Heart left ventricle (tissue), 16 donors: Measurements from ENCODE around the gene OR2F1. TPM values are rescaled to one million over a fixed set of nuclear protein-coding genes. Genes with fewer than 3 reads are reported as not detected.

Experiments
- ATAC-seq, 4 donors: fragments of 200-7000 bp; cut with Tn5 transposase; one replicate each; pipeline ENCODE4 v1.9.1; 2020 to 2022; ENCODE audit warnings: moderate library complexity in 4 of 4, mild to moderate bottlenecking in 3 of 4, moderate number of reproducible peaks in 1 of 4
- DNase-seq, 5 donors: peaks; one replicate each; pipeline ENCODE4 v3.0.0-alpha.2; 2020
- H3K27ac ChIP-seq, 12 donors: fragments of 200-600 bp; sonication (generic) in 4 of 12; one replicate each; pipeline versions ENCODE4 v1.5.0 to v1.8.0; 2016 to 2022; ENCODE audit warnings: mild to moderate bottlenecking in 2 of 12
- H3K27me3 ChIP-seq, 9 donors: fragments of 200-600 bp; sonication (generic) in 2 of 9; one replicate each; pipeline versions ENCODE4 v1.5.1 to v1.8.0; 2016 to 2022; ENCODE audit warnings: mild to moderate bottlenecking in 3 of 9
- H3K36me3 ChIP-seq, 9 donors: fragments of 200-600 bp; sonication (generic) in 2 of 9; one replicate each; pipeline versions ENCODE4 v1.5.0 to v1.8.0; 2018 to 2022; ENCODE audit warnings: mild to moderate bottlenecking in 2 of 9
- H3K4me1 ChIP-seq, 12 donors: fragments of 200-600 bp; sonication (generic) in 4 of 12; one replicate each; pipeline versions ENCODE4 v1.5.0 to v1.8.0; 2016 to 2022; ENCODE audit warnings: mild to moderate bottlenecking in 3 of 12
- H3K4me3 ChIP-seq, 12 donors: fragments of 200-600 bp; sonication (generic) in 4 of 12; one replicate each; pipeline versions ENCODE4 v1.5.0 to v1.8.0; 2017 to 2022; ENCODE audit warnings: mild to moderate bottlenecking in 9 of 12, moderate library complexity in 4 of 12
- H3K9me3 ChIP-seq, 12 donors: fragments of 200-600 bp; sonication (generic) in 4 of 12; one replicate each; pipeline versions ENCODE4 v1.5.0 to v1.8.0; 2016 to 2022; ENCODE audit warnings: mild to moderate bottlenecking in 1 of 12
- POLR2A ChIP-seq, 2 donors: fragments of 450-650 bp; IDR thresholded peaks; one replicate each; pipeline ENCODE4 v1.6.1; 2017; ENCODE audit warnings: antibody characterized with exemption in 2 of 2, mild to moderate bottlenecking in 2 of 2, moderate library complexity in 2 of 2
- WGBS, 4 donors: extraction: QIAGEN DNeasy Blood & Tissue Kit in 2 of 4; methylation state at CpG; one replicate each; pipeline versions ENCODE4 v1.1.5 to v1.1.7; 2013 to 2018; 5-methylcytosine and 5-hydroxymethylcytosine counted together
- intact Hi-C, 10 donors: fragments of 100-400 bp; cut with DNase I; formaldehyde crosslinking; loops; one replicate each; pipeline versions ENCODE4 v1.11.1 to v1.14.2; 2022
- polyA plus RNA-seq, 2 donors: library from polyadenylated mRNA; stranded (reverse); fragments of 200-250 nt; gene quantifications; one replicate each; pipeline ENCODE4 v1.2.3, GENCODE V29; 2013
- total RNA-seq, 9 donors: library from RNA; depleted of rRNA in 2 of 9; stranded (reverse); fragments of >200 nt in 2 of 9; fragmentation: NEBNext Ultra II Directional in 3 of 9; extraction: Animal tissue kit (Norgen Biotek cat#: 25700) in 3 of 9; gene quantifications; one replicate each; pipeline versions ENCODE4 v1.1.0 to v1.2.4, GENCODE V29; 2016 to 2023
- TF ChIP-seq, protein P1 (sequence below), 12 donors: fragments of 200-600 bp; sonication (generic) in 4 of 12; IDR thresholded peaks; one replicate each; pipeline versions ENCODE4 v1.5.0 to v1.8.0; 2018 to 2022; ENCODE audit warnings: antibody characterized with exemption in 12 of 12, mild to moderate bottlenecking in 5 of 12
- donor health status: ischemic (EF 13 %, LVEDD 7.1; RV severe dilation, severe dysfunction).
- donor health status: healthy with polysubstance abuse.
- donor health status: DM: no; HTN: yes; CAD: no.
- donor health status: DM: no; HTN: no; CAD: no.
- donor health status: ischemic (EF 25% LVEDD 6.9; RV normal size, moderate dysfunction).
- donor health status: ischemic (EF 25% LVEDD 5.7; RV mildly dilated, moderate dysfunction).
- donor health status: healthy.
- donor health status: DM: yes; HTN: yes; CAD: no.
- donor health status: ischemic (EF 35%, LVEDD 5.7; RV mildly dilated, moderate dysfunction).
- donor health status: nonischemic (EF 11% LVEDD 7.7; RV severe dilation, severe dysfunction).
- donor health status: DM: yes; HTN: yes; CAD: no.
- donor health status: PGD.
- donor health status: ischemic (EF 29% LVEDD 5.4; RV normal size, mild dysfunction).
- donor health status: nonischemic (EF 23%, LVEDD 6.1; RV moderate dilation, normal function).

OR2F1 gene
- total and polyA plus RNA-seq, 11 donors: not detected

DNA sequence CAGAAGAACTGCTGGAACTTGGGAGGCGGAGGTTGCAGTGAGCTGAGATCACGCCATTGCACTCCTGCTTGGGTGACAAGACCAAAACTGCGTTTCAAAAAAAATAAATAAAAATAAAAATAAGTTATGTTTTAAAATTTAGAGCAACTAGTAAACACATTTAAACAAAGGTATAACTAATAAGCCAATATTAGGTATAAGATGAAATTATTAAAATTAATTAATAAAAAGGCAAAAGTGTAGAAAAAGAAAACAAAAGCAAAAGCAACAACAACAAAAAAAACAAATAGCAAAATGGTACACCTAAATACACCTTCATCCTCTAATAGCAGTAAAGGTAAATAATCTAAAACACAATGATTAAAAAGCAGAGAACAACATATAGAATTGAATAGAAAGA, 39.3 kb downstream of the OR2F1 start:
- H3K27ac ChIP-seq: no peak overlapping the region
- ATAC-seq: no peak
- intact Hi-C loops: no loop called here
- WGBS, 4 donors: 88 to 93% (median 92%) methylated on average over 3 of the region's 3 CpGs
- H3K9me3 ChIP-seq: peaks cover 0 to 16% (median 0%) of the 10 kb centered on the region in 12 donors
- DNase-seq: no peak
- H3K27me3 ChIP-seq: no peaks in the 10 kb centered on the region
- TF ChIP-seq, protein P1, sequence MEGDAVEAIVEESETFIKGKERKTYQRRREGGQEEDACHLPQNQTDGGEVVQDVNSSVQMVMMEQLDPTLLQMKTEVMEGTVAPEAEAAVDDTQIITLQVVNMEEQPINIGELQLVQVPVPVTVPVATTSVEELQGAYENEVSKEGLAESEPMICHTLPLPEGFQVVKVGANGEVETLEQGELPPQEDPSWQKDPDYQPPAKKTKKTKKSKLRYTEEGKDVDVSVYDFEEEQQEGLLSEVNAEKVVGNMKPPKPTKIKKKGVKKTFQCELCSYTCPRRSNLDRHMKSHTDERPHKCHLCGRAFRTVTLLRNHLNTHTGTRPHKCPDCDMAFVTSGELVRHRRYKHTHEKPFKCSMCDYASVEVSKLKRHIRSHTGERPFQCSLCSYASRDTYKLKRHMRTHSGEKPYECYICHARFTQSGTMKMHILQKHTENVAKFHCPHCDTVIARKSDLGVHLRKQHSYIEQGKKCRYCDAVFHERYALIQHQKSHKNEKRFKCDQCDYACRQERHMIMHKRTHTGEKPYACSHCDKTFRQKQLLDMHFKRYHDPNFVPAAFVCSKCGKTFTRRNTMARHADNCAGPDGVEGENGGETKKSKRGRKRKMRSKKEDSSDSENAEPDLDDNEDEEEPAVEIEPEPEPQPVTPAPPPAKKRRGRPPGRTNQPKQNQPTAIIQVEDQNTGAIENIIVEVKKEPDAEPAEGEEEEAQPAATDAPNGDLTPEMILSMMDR (IDR thresholded peaks at IDR 0.05): no peak
- TF ChIP-seq POLR2A (IDR thresholded peaks at IDR 0.05): no peak
- H3K36me3 ChIP-seq: no peaks in the 10 kb centered on the region
- peaks cover 0 to 5% (median 0%) of the 10 kb centered on the region in 12 donors for H3K4me1 ChIP-seq
- H3K4me3 ChIP-seq: no peak overlapping the region

DNA sequence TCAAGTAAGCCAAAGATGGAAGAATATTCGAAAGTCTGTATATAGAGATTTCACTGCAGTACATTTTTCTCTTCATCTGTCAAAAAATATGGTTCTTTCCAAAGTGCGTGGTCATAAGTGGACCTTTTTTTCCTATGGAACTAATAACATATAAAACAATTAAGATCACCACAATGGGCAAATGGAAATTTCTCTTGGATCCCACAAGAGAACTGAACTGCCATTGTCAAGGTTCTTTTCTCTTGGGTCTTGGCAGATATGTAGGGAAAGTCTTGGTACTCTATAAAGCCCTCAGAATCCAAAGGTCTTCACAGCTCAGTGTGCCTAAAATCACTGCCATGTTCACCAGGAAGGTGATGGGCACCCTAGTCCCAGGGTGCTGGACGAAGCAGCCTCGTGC, 45.4 kb downstream of the OR2F1 start, which contains the start of gene OR6B1:
OR6B1 (plus strand) TSS at position 301 of the 400 bp plus-strand sequence. CDS start 3,677 bp downstream, outside the sequence.
- Histone ChIP-seq H3K4me1 (no peaks in the 10 kb centered on the region), H3K4me3 (no peak within 1 kb of the TSS), H3K9me3 (no peaks in the 10 kb centered on the region), H3K27me3 (no peaks in the 10 kb centered on the region), H3K27ac (no peak within 1 kb of the TSS), H3K36me3 (no peaks in the 10 kb centered on the region)
- DNase-seq (no peak), ATAC-seq (no peak)
- intact Hi-C loops: loop anchor here in 1 of 10 donors (10.0 kb wide), 1 partner anchor 115 kb away; no protein-coding TSS in a partner anchor
- 79 to 91% (median 90%) methylated on average over 4 of the region's 4 CpGs for WGBS, 4 donors
- TF ChIP-seq POLR2A (IDR thresholded peaks at IDR 0.05): no peak
- TF ChIP-seq, protein P1 (IDR thresholded peaks at IDR 0.05): no peak

DNA sequence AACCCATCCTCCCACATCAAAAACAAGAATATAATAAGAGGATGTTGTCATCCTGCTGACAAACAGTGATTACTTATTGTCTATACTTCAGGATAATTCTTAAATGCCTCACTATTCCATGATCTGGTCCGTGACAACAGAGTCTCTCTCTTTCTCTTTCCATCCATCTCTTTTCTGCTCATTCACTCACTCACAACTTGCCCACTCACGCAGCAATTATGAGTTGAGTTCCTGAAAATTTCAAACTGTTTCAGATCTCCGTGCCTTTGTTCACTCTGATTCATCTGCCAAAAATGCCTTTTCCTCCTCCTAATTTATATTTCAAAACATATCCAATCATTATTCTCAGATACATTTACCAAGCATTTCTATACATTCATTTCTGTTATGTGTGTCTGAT, 46.9 kb downstream of the OR2F1 start:
- no peak for DNase-seq
- WGBS, 4 donors: 73 to 83% (median 77%) methylated on average over 3 of the region's 3 CpGs
- intact Hi-C loops: loop anchor here in 1 of 10 donors (10.0 kb wide), 1 partner anchor 117 kb away; no protein-coding TSS in a partner anchor

DNA sequence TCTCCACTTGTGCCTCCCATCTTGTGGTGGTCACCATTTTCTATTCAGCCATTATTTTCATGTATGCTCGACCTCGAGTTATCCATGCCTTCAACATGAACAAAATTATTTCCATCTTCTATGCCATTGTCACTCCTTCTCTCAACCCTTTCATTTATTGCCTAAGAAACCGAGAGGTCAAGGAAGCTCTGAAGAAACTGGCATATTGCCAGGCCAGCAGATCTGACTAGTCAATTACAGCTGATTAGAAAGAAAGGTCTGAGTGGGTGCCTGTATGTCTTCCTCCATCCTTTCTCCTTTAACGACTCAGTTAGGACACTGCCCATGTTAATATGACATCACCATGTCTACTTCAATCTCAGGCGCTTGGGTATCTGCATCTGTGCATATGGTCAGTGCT, 50.1 kb downstream of the OR2F1 start:
- no peak for DNase-seq
- no peaks in the 10 kb centered on the region for H3K36me3 ChIP-seq
- no peak for ATAC-seq
- WGBS, 4 donors: 74 to 83% (median 79%) methylated on average over 5 of the region's 5 CpGs
- no peaks in the 10 kb centered on the region for H3K27me3 ChIP-seq
- intact Hi-C loops: loop anchor here in 1 of 10 donors (10.0 kb wide), 1 partner anchor 120 kb away; no protein-coding TSS in a partner anchor
- peaks cover 0 to 7% (median 0%) of the 10 kb centered on the region in 12 donors for H3K9me3 ChIP-seq
- peaks cover 0 to 5% (median 0%) of the 10 kb centered on the region in 12 donors for H3K4me1 ChIP-seq
- no peak for TF ChIP-seq POLR2A (IDR thresholded peaks at IDR 0.05)
- TF ChIP-seq, protein P1 (IDR thresholded peaks at IDR 0.05): no peak
- H3K4me3 ChIP-seq: no peak overlapping the region
- H3K27ac ChIP-seq: no peak overlapping the region

More for the DNA sequence above, 46.9 kb downstream of the OR2F1 start:
- no peaks in the 10 kb centered on the region for H3K36me3 ChIP-seq
- TF ChIP-seq POLR2A (IDR thresholded peaks at IDR 0.05): no peak
- TF ChIP-seq, protein P1 (IDR thresholded peaks at IDR 0.05): no peak
- no peak overlapping the region for H3K4me3 ChIP-seq
- H3K27me3 ChIP-seq: no peaks in the 10 kb centered on the region
- peaks cover 0 to 5% (median 0%) of the 10 kb centered on the region in 12 donors for H3K4me1 ChIP-seq
- no peak for ATAC-seq
- no peak overlapping the region for H3K27ac ChIP-seq
- H3K9me3 ChIP-seq: no peaks in the 10 kb centered on the region
